Fibroblast of mammary gland (primary cell): ENCODE measurements around the gene NUBPL.
"Not testable (repeated sequence)": the region's sequence is repeated elsewhere in the genome, so short reads cannot be mapped to it uniquely, and the experiment has no call there.

Experiments used
- DNase-seq: peaks from one replicate; pipeline ENCODE4 v3.0.0-alpha.2; 2010; ENCODE audit warnings: low read depth
- H3K4me3 ChIP-seq: 2 replicates; pipeline ENCODE4 v1.5.1; 2011; ENCODE audit warnings: low read depth, mild to moderate bottlenecking, low read length, moderate library complexity; ENCODE audit not compliant: control insufficient read depth
- CTCF ChIP-seq: conservative IDR thresholded peaks from 2 replicates; pipeline ENCODE4 v1.5.1; 2011; ENCODE audit warnings: low read depth, low read length, inconsistent platforms; ENCODE audit not compliant: control insufficient read depth, insufficient read depth

NUBPL gene

GRCh38 chr14:31611778-31612433 lies 50.7 kb downstream of the NUBPL start:
- TF ChIP-seq CTCF: no peak

DNA sequence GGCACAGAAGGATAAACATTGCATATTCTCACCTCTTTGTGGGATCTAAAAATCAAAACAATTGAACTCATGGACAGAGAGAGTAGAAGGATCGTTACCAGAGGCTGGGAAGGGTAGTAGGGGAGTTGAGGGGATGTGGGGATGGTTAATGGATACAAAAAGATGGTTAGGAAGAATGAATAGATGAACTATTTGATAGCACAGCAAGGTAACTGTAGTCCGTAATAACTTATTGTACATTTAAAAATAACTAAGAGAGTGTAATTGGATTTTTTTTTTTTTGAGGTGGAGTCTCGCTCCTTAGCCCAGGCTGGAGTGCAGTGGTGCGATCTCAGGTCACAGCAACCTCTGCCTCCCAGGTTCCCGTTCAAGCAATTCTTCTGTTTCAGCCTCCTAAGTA lies 52.0 kb downstream of the NUBPL start:
- DNase-seq: no peak
- TF ChIP-seq CTCF: no peak
- H3K4me3 ChIP-seq: no peak overlapping the region

More at GRCh38 chr14:31611778-31612433, 50.7 kb downstream of the NUBPL start:
- H3K4me3 ChIP-seq: no peak overlapping the region
- DNase-seq: no peak

GRCh38 chr14:31618884-31619283 lies 57.7 kb downstream of the NUBPL start:
- DNase-seq, H3K4me3 ChIP-seq: not testable (repeated sequence)

- DNase-seq: no peak
- H3K4me3 ChIP-seq: no peak overlapping the region
- TF ChIP-seq CTCF: no peak
Measured at GRCh38 chr14:31619440-31619839, 58.2 kb downstream of the NUBPL start.

DNA sequence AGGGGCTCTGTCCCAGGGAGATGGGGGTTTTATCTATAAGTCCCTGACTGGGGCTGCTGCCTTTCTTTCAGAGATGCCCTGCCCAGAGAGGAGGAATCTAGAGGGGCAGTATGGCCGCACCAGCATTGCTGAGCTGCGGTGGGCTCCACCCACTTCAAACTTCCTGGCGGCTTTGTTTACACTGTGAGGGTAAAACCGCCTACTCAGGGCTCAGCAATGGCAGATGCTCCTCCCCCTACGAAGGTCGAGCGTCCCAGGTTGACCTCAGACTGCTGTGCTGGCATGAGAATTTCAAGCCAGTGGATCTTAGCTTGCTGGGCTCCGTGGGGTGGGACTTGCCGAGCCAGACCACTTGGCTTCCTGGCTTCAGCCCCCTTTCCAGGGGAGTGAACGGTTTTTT lies 59.7 kb downstream of the NUBPL start:
- not testable (repeated sequence) for H3K4me3 ChIP-seq, DNase-seq

- H3K4me3 ChIP-seq: no peak overlapping the region
- no peak for DNase-seq
- TF ChIP-seq CTCF: no peak
Measured at GRCh38 chr14:31622060-31622459, 60.9 kb downstream of the NUBPL start.

DNA sequence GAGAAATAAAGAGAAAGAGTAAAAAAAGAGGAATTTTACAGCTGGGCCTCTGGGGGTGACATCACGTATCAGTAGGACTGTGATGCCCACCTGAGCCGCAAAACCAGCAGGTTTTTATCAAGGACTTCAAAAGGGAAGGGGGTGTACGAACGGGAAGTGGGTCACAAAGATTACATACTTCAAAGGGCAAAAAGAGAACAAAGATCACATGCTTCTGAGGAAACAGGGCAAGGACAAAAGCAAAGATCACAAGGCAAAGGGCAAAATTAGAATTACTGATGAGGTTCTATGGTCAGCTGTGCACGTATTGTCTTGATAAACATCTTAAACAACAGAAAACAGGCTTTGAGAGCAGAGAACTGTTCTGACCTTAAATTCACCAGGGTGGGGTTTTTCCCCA lies 91.7 kb downstream of the NUBPL start:
- not testable (repeated sequence) for H3K4me3 ChIP-seq, DNase-seq

DNA sequence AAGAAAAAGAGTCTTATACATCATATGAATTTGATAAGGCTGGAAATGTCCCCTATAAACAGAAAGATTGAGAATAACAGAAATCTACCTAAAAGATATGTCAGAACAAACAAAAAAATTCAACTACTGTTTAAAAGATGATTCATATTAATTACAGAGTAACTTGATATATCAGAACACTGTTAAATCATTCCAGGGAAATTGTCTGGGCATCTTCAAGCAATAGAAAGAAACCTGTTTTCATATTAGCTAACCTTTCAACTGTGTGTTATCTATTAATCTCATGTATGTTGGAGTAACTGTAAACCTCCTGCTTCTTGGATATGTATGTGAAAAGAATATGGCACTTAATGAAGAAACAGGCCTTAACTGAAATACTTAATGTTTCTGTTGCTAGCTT lies 96.7 kb downstream of the NUBPL start:
- no peak for DNase-seq
- no peak for TF ChIP-seq CTCF
- no peak overlapping the region for H3K4me3 ChIP-seq
